Activated naive CD8-positive, alpha-beta T cell treated with anti-CD3 and anti-CD28 coated beads, Interleukin-2, amount 50 U/mL, for 24 hours (primary cell): ENCODE results near the gene SSBP1.

ENCODE experiments used
- ATAC-seq: fragments of 150-1000 bp; cut with Tn5 transposase; one replicate; pipeline ENCODE4 v1.10.0; 2021
- DNase-seq: peaks from one replicate; pipeline ENCODE4 v3.0.0; 2021
- H3K27ac Mint-ChIP-seq: one replicate; pipeline ENCODE4 v1.8.0; 2021; ENCODE audit warnings: mild to moderate bottlenecking, mixed read lengths
- H3K27me3 Mint-ChIP-seq: one replicate; pipeline ENCODE4 v1.8.0; 2021; ENCODE audit warnings: mixed read lengths
- H3K36me3 Mint-ChIP-seq: one replicate; pipeline ENCODE4 v1.8.0; 2021; ENCODE audit warnings: low read depth, mixed read lengths
- H3K4me1 Mint-ChIP-seq: one replicate; pipeline ENCODE4 v1.8.0; 2021; ENCODE audit warnings: mixed read lengths
- H3K4me3 Mint-ChIP-seq: one replicate; pipeline ENCODE4 v1.8.0; 2021; ENCODE audit warnings: mild to moderate bottlenecking, moderate library complexity, mixed read lengths
- H3K9me3 Mint-ChIP-seq: one replicate; pipeline ENCODE4 v1.8.0; 2021; ENCODE audit warnings: mixed read lengths

SSBP1 gene

DNA sequence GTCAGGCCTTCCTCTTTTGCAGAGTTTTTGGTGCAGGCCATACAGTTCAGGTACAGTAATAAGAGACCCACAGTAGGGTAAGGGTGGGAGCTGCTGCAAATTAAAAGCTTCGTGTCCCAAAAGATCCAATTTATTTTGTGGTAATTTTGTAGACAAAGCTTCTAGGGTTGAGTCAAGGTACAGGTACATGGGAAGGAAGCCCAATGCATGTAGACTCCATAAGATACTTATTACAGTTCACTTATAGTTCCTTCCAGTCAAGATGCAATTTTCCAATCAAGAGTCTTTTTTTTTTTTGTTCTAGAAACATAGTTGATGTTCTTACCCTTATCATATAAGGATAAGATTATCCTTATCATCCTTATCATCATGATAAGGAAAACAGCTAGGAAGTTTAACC is 38.2 kb downstream of the SSBP1 start, which contains the start of gene TAS2R4:
Gene TAS2R4 (plus strand): TSS at position 301 of the 400 bp plus-strand sequence. CDS start 1,815 bp downstream, outside the sequence.
- Mint-ChIP-seq H3K36me3 (peaks cover 44% of the 10 kb centered on the region), H3K4me3 (no peak within 1 kb of the TSS), H3K9me3 (no peaks in the 10 kb centered on the region), H3K4me1 (no peaks in the 10 kb centered on the region), H3K27me3 (no peaks in the 10 kb centered on the region), H3K27ac (no peak within 1 kb of the TSS)
- ATAC-seq (no peak), DNase-seq (no peak)

DNA sequence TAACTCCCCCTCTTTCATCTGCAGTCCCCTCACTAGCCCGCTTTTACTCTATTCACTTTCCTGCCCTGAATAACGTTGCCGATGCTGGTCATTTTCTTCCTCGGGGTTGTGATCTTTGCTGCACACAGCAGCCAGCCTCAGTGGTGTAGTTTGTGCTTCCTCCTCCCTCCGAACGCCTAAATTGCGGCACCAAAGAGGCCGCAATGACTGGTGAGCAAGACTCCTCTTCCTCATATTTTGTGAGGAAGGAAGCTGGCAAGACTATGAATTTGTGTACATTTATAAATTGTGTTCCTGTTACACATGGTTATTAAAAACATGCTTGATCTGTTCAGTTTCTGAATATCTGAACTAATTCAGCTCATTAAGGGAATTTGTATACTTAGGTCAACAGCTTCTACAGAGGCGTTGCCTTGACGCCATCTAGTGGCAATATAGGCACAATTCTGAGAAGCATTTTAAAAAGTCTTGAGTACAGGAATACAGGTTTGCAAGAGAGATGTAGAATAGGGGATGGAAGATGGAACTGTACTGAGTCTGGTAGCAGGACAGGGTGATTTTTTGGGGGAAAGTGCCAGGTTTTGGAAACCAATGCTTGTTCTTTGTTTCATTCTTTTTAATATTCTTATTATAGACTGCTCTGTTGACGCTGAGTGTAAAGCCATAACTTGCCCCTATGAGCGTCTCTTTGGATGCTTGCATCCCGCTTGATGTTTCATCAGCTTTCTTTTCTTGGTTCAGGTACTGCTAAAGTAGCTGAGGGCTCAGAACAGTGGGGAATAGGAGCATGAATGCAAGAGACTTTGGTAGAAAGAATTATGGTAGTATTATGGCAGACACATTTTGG is 47.8 kb downstream of the SSBP1 start:
- H3K4me1 Mint-ChIP-seq: no peaks in the 10 kb centered on the region
- H3K27me3 Mint-ChIP-seq: no peaks in the 10 kb centered on the region
- DNase-seq (peak; percentile 7), ATAC-seq (no peak)
- H3K36me3 Mint-ChIP-seq: no peaks in the 10 kb centered on the region
- H3K27ac Mint-ChIP-seq: no peak overlapping the region
- no peaks in the 10 kb centered on the region for H3K9me3 Mint-ChIP-seq
- H3K4me3 Mint-ChIP-seq: no peak overlapping the region

DNA sequence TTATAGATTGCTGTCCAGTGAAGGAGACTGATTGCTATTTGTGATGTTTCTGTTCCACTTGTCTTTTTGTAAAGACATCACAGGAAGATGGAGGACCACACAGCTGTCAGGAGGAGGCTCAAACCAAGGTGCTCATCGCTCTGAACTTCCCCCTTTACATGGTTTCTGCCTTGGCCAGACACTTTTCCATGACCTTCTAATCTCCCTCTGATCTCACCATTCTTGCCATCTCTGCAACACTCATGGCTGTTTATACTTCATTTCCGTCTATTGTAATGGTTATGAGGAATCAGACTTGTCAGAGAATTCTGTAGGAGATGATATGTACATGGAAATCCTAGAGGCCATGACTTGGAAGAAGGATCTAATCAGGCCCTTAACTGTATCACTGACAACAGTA is 50.1 kb downstream of the SSBP1 start:
- H3K36me3 Mint-ChIP-seq: peaks cover 3% of the 10 kb centered on the region
- H3K4me1 Mint-ChIP-seq: no peaks in the 10 kb centered on the region

DNA sequence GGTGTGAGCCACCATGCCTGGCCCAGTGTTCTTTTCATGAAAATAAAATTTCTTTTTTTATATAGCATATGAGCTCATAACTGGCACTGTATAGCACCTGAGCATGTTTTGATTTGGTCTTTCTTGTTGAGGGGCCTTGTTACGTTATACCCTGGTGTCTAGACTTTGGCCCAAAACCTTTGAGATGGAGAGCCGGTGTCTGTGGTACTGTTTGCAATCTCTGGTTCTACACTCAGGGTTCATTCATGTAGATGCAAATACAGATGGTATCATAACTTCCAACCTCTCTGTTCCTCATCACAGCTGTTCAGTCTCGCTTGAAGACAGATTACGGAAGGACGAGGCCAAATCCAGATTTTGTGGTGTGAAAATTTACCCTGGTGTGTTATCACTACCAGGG is 51.8 kb downstream of the SSBP1 start, which contains the start of gene TAS2R5:
Gene TAS2R5 (plus strand): TSS at position 301 of the 400 bp plus-strand sequence. CDS start 145 bp downstream, outside the sequence.
- Mint-ChIP-seq H3K27me3 (no peaks in the 10 kb centered on the region), H3K36me3 (peaks cover 10% of the 10 kb centered on the region), H3K27ac (no peak within 1 kb of the TSS), H3K4me1 (no peaks in the 10 kb centered on the region), H3K4me3 (no peak within 1 kb of the TSS), H3K9me3 (no peaks in the 10 kb centered on the region)
- DNase-seq (no peak), ATAC-seq (no peak)

More for the DNA sequence above, 50.1 kb downstream of the SSBP1 start:
- DNase-seq (no peak), ATAC-seq (no peak)
- Mint-ChIP-seq H3K9me3 (no peaks in the 10 kb centered on the region), H3K27ac (no peak overlapping the region), H3K4me3 (no peak overlapping the region), H3K27me3 (no peaks in the 10 kb centered on the region)

DNA sequence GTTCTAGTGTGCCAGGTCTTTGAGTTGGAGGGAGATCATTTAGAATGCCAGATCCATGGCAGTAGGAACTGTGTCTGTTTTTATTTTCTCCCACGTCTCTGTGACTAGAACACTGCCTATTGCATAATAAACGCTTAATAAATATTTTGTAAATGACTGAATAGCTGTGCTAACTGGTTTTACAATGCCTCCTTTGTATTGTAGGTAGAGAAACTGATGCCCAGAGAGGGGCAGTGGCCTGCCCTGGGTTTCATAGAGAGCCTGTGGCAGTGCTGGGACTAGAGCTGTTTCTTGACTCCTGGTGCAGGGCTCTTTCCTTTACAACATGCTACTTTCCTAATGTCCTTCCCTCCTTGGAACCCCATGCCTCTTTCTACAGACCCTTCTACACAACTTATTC is 54.4 kb downstream of the SSBP1 start:
- no peak overlapping the region for H3K4me3 Mint-ChIP-seq
- no peaks in the 10 kb centered on the region for H3K27me3 Mint-ChIP-seq
- ATAC-seq (no peak), DNase-seq (no peak)
- H3K9me3 Mint-ChIP-seq: no peaks in the 10 kb centered on the region
- H3K4me1 Mint-ChIP-seq: no peaks in the 10 kb centered on the region
- peaks cover 13% of the 10 kb centered on the region for H3K36me3 Mint-ChIP-seq
- H3K27ac Mint-ChIP-seq: no peak overlapping the region
